Spleen (tissue), 7 donors: ENCODE data around the gene BRD4.

Experiments
- POLR2A ChIP-seq, 3 donors: fragments of 450-650 bp; IDR thresholded peaks; one replicate each; pipeline ENCODE4 v1.5.1; 2017; ENCODE audit warnings: antibody characterized with exemption in 3 of 3, mild to moderate bottlenecking in 1 of 3
- TF ChIP-seq, protein P1 (sequence below), 11 experiments: fragments of 200-600 bp in 7 of 11; fragments of 450-650 bp in 4 of 11; sonication (generic) in 4 of 11; IDR thresholded peaks in 8 of 11; conservative IDR thresholded peaks in 3 of 11; 1 replicate in 7 of 11; 2 replicates in 4 of 11; pipeline versions ENCODE4 v1.4.0 to v1.8.0; 2016 to 2021; ENCODE audit warnings: antibody characterized with exemption in 11 of 11, inconsistent platforms in 4 of 11, mild to moderate bottlenecking in 1 of 11
- donor health status: DM: no; HTN: no; CAD: no; lungs with moderate emphysema.
- donor health status: DM: no; HTN: no; CAD: no.
- donor health status: DM: no; HTN: no; CAD: no.

GRCh38 chr19:15222738-15223648 is 109.3 kb downstream of the BRD4 start:
- TF ChIP-seq POLR2A (IDR thresholded peaks at IDR 0.05), result no peak
- TF ChIP-seq, protein P1, sequence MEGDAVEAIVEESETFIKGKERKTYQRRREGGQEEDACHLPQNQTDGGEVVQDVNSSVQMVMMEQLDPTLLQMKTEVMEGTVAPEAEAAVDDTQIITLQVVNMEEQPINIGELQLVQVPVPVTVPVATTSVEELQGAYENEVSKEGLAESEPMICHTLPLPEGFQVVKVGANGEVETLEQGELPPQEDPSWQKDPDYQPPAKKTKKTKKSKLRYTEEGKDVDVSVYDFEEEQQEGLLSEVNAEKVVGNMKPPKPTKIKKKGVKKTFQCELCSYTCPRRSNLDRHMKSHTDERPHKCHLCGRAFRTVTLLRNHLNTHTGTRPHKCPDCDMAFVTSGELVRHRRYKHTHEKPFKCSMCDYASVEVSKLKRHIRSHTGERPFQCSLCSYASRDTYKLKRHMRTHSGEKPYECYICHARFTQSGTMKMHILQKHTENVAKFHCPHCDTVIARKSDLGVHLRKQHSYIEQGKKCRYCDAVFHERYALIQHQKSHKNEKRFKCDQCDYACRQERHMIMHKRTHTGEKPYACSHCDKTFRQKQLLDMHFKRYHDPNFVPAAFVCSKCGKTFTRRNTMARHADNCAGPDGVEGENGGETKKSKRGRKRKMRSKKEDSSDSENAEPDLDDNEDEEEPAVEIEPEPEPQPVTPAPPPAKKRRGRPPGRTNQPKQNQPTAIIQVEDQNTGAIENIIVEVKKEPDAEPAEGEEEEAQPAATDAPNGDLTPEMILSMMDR (IDR thresholded peaks at IDR 0.05 in 8 of 11, conservative IDR thresholded peaks at IDR 0.05 in 3 of 11), result no peak
